ENCODE measurements around the gene MTA2. TPM values are rescaled to one million over a fixed set of nuclear protein-coding genes. Genes with fewer than 3 reads are reported as not detected.

MTA2 gene
- total and polyA plus RNA-seq, 9 donors: 41.5 to 130 (median 89.8) TPM

- Histone ChIP-seq H3K27me3 (no peaks in the 10 kb centered on the region), H3K36me3 (no peaks in the 10 kb centered on the region), H3K4me3 (peak overlapping the region; percentile 99), H3K27ac (peak overlapping the region; percentile 81 to 94), H3K9me3 (no peaks in the 10 kb centered on the region), H3K4me1 (ENCODE audit: insufficient read depth) (peaks cover 26% of the 10 kb centered on the region)
- TF ChIP-seq POLR2A (IDR thresholded peaks at IDR 0.05) (no peak), EP300 (IDR thresholded peaks at IDR 0.05) (no peak), CTCF (IDR thresholded peaks at IDR 0.05) (no peak)
- intact Hi-C loops (cut with DNase I): no loop called here
- peak in 4 of 5 donors; percentile 59 to 70 (median 64) for DNase-seq
- 1 to 4% (median 3%) methylated on average over 36 to 40 of the region's 40 CpGs for WGBS, 3 donors
These were observed 54.6 kb downstream of the MTA2 start for GRCh38 chr11:62546929-62547625.

DNA sequence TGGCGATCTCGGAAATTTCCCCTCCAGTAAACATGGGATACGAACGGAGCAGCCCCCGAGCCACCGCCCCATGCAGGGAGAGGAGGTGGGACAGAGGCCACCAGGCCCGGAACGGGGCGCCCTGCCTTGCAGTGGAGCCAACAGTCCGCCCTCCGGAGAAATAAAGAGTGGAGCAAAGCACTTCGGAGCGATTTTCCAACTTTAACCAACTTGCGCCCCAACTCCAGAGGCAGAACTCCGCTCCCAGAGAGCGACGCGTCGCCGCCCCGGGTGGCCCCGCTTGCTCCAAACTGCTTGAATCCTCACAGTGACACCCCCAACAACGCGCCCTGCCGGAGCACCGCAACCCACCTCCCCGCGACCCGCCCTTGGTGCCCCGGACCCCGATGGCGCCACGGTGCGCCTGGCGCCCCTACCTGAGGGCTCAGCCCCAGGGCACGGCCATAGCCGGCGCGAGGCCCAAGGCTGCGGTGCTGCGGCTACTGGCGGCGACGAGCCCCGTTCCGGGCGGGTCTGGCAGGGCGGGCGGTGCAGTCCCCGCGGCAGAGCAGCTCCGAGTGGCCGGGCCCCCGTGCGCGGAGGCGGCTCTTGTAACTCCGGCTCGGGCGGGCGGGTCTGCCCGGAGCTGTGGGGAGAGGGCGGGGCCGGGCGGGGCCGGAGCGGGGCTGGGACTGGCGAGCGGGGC, 55.3 kb downstream of the MTA2 start, which contains the start of gene AHNAK:
Gene AHNAK (minus strand): TSS at position 563 of the 685 bp plus-strand sequence. CDS start 10,708 bp downstream, outside the sequence.
- DNase-seq: peak; percentile 83 to 87 (median 85)
- 0 to 1% (median 0%) methylated on average over 33 to 69 of the region's 69 CpGs for WGBS, 3 donors
- H3K36me3 ChIP-seq: no peaks in the 10 kb centered on the region
- H3K27ac ChIP-seq: peak within 1 kb of the TSS; percentile 81 to 94
- intact Hi-C loops (cut with DNase I): no loop called here
- TF ChIP-seq CTCF (IDR thresholded peaks at IDR 0.05) (peak in 1 of 3 donors; percentile 36), EP300 (IDR thresholded peaks at IDR 0.05) (no peak), POLR2A (IDR thresholded peaks at IDR 0.05) (peak; percentile 83)
- H3K4me1 ChIP-seq (ENCODE audit: insufficient read depth): peaks cover 24% of the 10 kb centered on the region
- no peaks in the 10 kb centered on the region for H3K9me3 ChIP-seq
- peak within 1 kb of the TSS; percentile 99 for H3K4me3 ChIP-seq
- no peaks in the 10 kb centered on the region for H3K27me3 ChIP-seq

DNA sequence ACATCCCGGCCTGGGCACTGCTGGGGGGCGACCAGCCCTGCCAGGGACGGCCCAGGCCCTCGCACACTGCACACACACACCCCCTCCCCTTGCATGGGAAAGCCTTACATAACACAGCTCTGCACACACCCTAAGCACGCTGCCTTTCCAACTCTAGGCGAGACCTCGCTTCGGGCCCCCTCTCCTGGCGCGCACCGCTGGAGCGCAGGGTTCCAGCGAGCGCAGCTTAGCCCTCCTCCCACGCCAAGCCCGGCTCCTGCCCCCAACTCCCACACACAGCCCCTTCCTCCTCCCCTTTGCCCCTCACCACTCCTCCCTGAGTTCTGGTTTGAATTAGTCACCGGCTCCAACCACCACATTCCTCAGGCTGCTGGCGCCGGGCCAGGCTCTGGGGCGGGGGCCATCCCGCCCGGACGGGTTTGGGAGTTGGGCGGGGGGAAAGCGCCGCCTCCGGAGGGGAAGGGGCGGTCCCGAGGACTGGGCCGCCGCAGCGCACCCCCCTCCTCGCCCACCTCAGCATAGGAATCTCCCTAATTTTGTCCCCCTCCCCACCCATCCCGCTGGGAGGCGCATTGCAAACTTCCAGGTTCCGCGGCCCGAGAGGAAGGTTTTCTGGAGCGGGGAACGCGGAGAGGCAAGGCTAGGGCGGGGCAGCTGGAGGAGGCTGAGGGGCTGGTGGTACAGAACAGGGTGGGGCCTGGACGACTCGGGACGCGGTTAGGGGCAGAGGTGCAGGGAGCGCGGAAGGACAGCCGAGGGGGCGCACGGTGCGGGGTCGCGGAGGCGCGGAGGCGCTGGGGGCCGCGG, 56.0 kb downstream of the MTA2 start:
- TF ChIP-seq CTCF (IDR thresholded peaks at IDR 0.05) (peak in 2 of 3 donors; percentile 6 to 8), EP300 (IDR thresholded peaks at IDR 0.05) (no peak), POLR2A (IDR thresholded peaks at IDR 0.05) (peak; percentile 32)
- H3K4me3 ChIP-seq: peak overlapping the region; percentile 99
- peaks cover 32% of the 10 kb centered on the region for H3K4me1 ChIP-seq (ENCODE audit: insufficient read depth)
- 0% methylated on average over 54 to 59 of the region's 59 CpGs for WGBS, 3 donors
- no peaks in the 10 kb centered on the region for H3K27me3 ChIP-seq
- no peaks in the 10 kb centered on the region for H3K9me3 ChIP-seq
- intact Hi-C loops (cut with DNase I): loop anchor here in 1 of 4 donors (2.0 kb wide), 1 partner anchor 145 kb away; no protein-coding TSS in a partner anchor
- H3K36me3 ChIP-seq: no peaks in the 10 kb centered on the region
- peak overlapping the region; percentile 81 to 94 for H3K27ac ChIP-seq
- peak; percentile 96 to 98 (median 98) for DNase-seq
